AG09309 (cell line): Measurements from ENCODE around the gene ADAT3.

Experiments used
- DNase-seq: peaks from one replicate; pipeline ENCODE4 v3.0.0-alpha.2; 2010; ENCODE audit warnings: low read depth
- H3K4me3 ChIP-seq: 2 replicates; pipeline ENCODE4 v1.5.1; 2011; ENCODE audit warnings: mild to moderate bottlenecking, low read depth, low read length, moderate library complexity; ENCODE audit not compliant: control insufficient read depth
- CTCF ChIP-seq: IDR thresholded peaks from 2 replicates; pipeline ENCODE4 v1.5.1; 2011; ENCODE audit warnings: mild to moderate bottlenecking, low read depth, low read length, inconsistent platforms; ENCODE audit not compliant: insufficient read depth, control insufficient read depth; ENCODE audit errors: missing control alignments

The ADAT3 gene

GRCh38 chr19:1953441-1954094 lies 48.4 kb downstream of the ADAT3 start:
- no peak for TF ChIP-seq CTCF
- no peak for DNase-seq
- no peak overlapping the region for H3K4me3 ChIP-seq

- no peak for TF ChIP-seq CTCF
- DNase-seq: no peak
- H3K4me3 ChIP-seq: no peak overlapping the region
These were observed 49.3 kb downstream of the ADAT3 start for GRCh38 chr19:1954532-1954933.

GRCh38 chr19:1955171-1956121 lies 50.2 kb downstream of the ADAT3 start:
- no peak overlapping the region for H3K4me3 ChIP-seq
- no peak for DNase-seq
- TF ChIP-seq CTCF: no peak

- DNase-seq: no peak
- TF ChIP-seq CTCF: no peak
- no peak overlapping the region for H3K4me3 ChIP-seq
These were observed 50.9 kb downstream of the ADAT3 start for GRCh38 chr19:1956122-1956494.

- no peak for DNase-seq
- H3K4me3 ChIP-seq: no peak overlapping the region
- no peak for TF ChIP-seq CTCF
These were observed 51.8 kb downstream of the ADAT3 start for GRCh38 chr19:1956868-1957492.

- no peak for DNase-seq
- H3K4me3 ChIP-seq: no peak overlapping the region
- no peak for TF ChIP-seq CTCF
These were observed 52.5 kb downstream of the ADAT3 start for GRCh38 chr19:1957562-1958248.
